Activated CD4-positive, CD25-positive, alpha-beta regulatory T cell treated with anti-CD3 and anti-CD28 coated beads, Interleukin-2, amount 50 U/mL, for 24 hours (primary cell): Measurements from ENCODE around the gene KIAA0825.
"Not testable (repeated sequence)": the region's sequence is repeated elsewhere in the genome, so short reads cannot be mapped to it uniquely, and the experiment has no call there.

Experiments
- ATAC-seq, 2 donors: fragments of 150-1000 bp; cut with Tn5 transposase; one replicate each; pipeline ENCODE4 v1.10.0; 2021; ENCODE audit warnings: mild to moderate bottlenecking in 1 of 2, moderate library complexity in 1 of 2

The KIAA0825 gene

GRCh38 chr5:94170158-94170557 is 448.2 kb downstream of the KIAA0825 start:
- ATAC-seq, result not testable (repeated sequence)

- no peak for ATAC-seq
These were observed 450.3 kb downstream of the KIAA0825 start for GRCh38 chr5:94168151-94168550.

- no peak for ATAC-seq
These were observed 456.6 kb downstream of the KIAA0825 start for GRCh38 chr5:94161801-94162200.

GRCh38 chr5:94159144-94159543 is 459.3 kb downstream of the KIAA0825 start:
- ATAC-seq, result no peak

DNA sequence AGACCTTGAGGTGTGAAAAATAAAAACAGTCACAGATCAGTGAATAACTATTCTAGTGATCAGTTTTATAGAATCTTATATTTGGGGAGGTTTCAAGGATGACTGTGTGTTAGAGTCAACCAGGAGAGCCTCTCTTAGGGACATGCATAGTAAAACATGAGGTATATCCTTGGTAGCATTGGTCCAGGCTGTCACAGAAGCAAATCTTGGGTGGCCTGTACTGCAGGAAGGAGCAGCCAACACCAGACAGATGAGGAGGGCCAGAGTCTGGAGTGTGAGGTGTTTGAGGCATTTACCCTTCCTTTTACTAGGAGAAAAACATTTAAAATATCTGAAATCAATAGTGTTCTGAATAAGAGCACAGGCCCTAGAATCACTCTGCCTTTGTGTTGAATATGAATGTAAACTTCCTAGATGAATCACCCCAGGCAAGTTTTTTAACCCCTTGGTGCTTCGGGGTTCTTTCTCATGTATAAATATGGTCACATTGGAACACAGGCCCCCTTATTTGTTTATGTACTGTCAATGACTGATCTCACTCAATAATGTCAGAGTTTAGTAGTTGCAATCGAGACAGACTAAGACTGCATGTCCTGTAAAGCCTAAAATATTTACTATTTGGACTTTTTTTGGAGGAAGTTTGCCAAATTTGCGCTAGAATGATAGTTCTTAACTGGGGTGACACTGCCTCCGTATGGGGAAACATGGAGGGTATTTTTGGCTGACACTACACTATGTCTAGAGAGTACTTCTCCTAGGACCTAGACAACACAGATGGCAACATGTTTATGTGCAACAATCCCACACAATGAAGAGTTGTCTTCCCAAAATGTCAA is 460.5 kb downstream of the KIAA0825 start:
- no peak for ATAC-seq

DNA sequence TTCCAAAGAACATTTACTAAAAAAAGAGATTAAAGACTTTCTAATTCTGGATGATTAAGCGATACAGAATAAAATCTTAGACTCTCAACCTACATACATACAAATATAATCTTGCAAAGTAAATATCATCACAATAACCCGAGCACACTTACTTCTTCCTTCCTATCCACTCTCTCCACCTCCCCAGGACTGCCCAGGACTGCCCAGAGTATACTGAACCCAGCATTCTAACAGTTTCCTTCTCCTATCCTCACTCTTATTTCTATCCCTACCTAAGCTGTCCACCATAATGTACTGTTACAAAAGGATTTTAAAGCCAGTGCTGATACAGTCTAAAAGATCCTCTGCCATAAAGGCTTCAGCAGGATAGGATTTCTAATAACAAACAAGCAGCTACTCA is 463.7 kb downstream of the KIAA0825 start:
- no peak for ATAC-seq

GRCh38 chr5:94153736-94154450 is 464.5 kb downstream of the KIAA0825 start:
- ATAC-seq, result no peak

DNA sequence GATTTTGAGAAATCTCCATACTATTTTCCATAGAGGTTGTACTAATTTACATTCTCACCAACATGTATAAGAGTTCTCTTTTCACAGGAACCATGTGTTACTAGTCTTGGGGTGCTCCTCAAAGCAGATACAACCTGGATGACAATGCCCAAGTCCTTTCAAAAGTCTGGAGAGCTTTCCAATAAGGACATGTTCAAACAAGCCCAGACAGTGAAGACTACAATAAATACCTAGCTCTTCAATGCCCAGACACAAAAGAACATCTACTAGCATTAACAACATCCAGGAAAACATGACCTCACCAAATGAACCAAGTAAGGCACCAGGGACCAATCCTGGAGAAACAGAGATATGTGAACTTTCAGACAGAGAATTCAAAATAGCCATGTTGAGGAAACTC is 474.8 kb downstream of the KIAA0825 start:
- not testable (repeated sequence) for ATAC-seq

- ATAC-seq, result no peak
These were observed 478.1 kb downstream of the KIAA0825 start for GRCh38 chr5:94140300-94140699.

- peak in 1 of 2 donors; percentile 32 for ATAC-seq
These were observed 488.3 kb downstream of the KIAA0825 start for GRCh38 chr5:94130077-94130476.

- no peak for ATAC-seq
These were observed 493.3 kb downstream of the KIAA0825 start for GRCh38 chr5:94125107-94125506.

GRCh38 chr5:94116317-94116716 is 502.1 kb downstream of the KIAA0825 start:
- ATAC-seq, result not testable (repeated sequence)

DNA sequence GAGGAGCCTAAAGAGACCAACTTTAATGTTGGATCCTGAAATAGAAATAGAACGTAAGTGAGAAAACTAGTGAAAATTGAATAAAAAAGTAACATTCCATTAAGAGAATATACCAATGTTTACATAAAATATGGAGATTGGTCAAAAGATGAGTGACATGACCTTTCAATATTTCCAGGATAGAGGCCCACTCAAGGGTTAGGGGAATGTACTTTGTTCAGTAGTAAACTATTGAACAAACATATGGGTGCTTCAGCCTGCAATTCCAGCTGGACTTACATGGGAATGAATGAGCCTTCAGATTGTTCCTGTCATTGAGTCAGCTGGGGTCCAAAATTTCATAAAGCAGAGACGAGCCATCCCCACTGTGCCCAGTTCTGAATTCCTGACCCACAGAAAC is 505.3 kb downstream of the KIAA0825 start:
- no peak for ATAC-seq

DNA sequence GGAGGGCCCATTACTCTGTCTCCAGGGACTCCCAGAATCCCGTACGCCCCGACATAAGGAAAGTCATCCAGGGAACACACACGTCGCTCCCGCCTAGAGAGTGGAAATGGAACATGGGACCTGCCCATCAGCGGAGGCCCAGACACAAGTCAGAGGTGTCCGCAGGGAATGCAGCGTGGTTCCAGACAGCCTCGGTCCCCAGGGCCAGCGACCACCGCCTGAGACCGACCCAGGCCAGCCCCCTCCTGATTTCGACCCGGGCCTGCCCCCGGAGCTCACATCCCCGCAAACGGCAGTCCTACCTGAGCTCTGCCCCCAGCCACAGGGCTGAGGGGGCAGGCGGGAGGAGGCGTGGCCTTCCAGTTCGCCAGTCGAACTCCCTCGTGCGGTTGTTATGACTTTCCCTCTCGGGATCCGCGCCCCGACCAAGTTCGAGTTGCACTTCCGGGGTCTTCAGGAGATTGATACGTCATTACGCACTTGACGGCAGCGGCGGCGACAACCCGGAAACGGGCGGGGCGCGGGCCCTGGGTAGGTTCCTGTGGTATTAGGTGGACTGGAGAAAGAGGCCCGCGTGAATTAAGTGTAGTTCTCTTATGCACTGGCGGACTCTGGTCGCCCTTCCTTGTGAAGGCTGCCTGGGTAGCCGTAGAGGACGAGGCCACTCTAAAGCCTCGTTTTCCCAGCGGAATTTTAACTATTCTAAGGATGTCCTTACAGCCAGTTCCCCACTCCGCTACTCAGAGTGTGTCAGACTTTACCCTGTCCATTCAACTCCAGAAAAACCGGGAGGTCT is 507.0 kb downstream of the KIAA0825 start:
- ATAC-seq, result peak; percentile 99

- ATAC-seq, result no peak
These were observed 514.7 kb downstream of the KIAA0825 start for GRCh38 chr5:94103514-94104245.
